Left kidney (tissue), 2 donors: ENCODE data around the gene DTHD1. TPM values are rescaled to one million over a fixed set of nuclear protein-coding genes. Genes with fewer than 3 reads are reported as not detected.

Experiments
- DNase-seq: peaks from one replicate; pipeline ENCODE4 v3.0.0-alpha.2; 2013
- polyA plus RNA-seq: library from polyadenylated mRNA; unstranded; fragments of 120-200 nt; gene quantifications from one replicate; pipeline ENCODE4 v1.2.1, GENCODE V29; 2013; ENCODE audit not compliant: insufficient read length

The DTHD1 gene
- polyA plus RNA-seq, 1 donor = not detected

DNA sequence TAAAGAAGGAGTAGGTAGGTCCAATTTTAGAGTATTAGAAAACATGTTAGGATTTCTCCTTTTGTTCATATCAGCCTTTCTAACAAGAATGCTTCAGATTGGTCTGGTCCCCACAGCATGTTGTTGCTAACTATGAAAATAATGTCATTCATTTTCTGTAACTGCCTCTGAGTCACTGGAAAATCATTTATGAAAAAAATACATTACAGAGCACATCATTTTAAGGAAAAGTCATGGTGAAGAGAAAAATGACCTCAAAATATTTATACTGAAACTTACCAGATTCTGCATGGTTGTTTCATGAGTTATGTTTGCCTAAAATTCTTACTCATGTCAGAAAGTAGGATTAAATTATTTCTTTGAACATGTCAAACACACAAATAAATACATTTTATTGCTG lies 35.2 kb downstream of the DTHD1 start:
- no peak for DNase-seq

DNA sequence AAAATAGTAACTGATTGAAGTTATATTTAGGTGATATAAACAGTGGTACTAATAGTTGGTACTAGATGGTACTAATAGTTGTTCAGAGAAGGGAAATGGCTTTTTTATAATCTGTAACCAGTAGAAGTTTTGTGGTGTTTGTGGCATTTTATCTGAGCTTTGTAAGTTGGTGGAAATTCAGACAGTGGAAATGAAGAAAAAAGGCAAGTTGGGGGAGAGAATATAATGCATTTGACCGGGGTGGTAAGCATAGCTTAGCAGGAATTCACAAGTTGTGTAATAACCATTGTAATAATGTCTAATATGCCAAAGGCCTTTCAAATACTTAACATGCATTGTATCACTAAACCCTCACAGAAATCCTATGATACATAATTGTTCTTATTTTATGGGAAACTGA lies 36.3 kb downstream of the DTHD1 start:
- DNase-seq = no peak

DNA sequence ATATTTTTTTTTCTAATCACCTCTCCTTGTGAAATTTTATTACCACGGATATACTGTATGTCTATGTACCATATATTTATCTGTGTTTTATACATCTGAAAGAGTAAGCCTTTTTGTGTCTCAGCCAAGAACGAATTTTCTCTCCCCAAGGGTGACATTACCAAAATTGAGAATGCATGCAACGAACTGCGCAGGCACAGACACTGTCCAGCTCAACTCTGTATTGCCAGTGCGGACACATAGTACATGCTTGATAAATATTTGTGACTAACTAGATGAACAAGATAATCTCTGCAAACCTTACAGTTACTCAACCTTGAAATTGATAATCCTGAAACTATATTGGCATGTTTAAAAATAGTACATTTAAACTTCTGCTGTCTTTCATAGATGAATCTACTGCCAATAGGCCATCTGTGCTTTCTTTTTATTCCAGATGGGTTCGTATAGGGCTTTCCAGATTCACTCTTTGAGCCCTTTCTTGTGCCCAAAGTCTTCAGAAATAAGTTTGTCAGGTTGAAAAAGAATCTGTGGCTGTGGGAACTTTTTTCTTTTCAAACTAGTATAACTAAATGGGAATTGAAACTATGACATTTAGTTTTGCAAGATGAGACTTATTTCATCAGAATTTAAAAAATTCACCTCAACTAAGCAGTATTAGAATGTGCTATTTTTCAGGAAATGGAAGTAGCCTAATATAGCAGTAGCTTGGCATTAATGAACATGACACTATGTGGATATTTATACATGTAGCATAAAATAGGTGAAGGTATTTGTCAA lies 38.9 kb downstream of the DTHD1 start:
- DNase-seq = no peak

DNA sequence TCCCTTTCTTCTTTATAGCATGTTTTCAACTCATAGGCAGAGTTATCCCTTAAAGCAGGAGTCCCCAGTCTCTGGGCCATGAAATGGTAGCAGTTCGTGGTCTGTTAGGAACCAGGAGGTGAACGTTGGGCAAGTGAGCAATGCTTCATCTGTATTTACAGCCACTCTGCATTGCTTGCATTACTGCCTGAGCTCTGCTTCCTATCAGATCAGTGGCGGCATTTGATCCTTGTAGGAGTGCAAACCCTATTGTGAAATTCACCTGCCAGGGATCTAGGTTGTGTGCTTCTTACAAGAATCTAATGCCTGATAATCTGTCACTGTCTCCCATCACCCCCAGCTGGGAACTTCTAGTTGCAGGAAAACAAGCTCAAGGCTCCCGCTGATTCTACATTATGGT lies 39.8 kb downstream of the DTHD1 start:
- DNase-seq = no peak

DNA sequence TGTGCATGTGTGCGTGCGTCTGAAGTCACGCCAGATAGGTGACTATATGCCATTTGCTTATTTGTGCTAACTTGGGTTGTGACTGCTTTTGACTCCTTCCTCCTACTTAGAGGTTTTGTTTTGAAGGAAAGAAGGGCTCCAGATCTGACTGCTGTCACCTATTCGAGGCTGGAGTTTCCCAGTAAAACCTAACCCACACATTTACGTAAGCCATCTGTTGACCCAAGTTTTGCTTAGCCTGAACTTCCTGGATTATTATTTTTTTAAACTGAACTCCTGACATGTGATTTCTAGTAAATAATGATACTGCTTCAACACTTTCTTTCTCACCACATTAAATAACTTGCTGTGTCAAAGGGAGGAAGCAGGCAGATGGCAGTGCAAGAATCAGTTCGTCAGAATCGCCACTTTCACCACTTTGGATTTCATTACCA lies 41.5 kb downstream of the DTHD1 start:
- no peak for DNase-seq

DNA sequence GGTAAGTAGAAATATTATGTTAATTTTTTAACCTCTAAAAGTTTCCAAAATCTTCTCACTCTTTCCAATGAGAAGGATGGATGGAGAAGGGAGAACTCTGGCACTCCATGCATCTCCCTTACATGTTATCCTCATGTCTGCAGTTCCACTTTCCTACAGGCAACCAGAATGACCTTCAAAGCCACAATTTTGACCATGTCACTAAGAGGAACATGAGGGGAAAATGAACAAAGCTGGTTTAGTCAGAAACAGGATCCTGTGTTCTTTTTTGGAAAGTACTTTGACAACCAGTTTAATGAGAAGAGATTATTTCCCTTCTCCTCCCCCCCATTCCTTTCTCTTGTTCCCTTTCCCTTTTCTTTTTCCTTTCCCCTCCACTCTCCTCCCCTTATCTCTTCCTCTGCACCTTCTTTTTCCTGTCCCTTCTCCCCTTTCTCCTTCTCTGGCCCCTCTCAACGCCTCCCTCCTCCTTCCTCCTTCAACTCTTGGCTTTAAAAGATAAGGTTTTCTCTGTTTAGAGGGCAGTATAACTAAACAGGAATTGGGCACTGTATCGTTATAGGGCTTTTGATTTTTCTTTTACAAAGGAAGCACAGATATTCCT lies 42.5 kb downstream of the DTHD1 start:
- DNase-seq = no peak

DNA sequence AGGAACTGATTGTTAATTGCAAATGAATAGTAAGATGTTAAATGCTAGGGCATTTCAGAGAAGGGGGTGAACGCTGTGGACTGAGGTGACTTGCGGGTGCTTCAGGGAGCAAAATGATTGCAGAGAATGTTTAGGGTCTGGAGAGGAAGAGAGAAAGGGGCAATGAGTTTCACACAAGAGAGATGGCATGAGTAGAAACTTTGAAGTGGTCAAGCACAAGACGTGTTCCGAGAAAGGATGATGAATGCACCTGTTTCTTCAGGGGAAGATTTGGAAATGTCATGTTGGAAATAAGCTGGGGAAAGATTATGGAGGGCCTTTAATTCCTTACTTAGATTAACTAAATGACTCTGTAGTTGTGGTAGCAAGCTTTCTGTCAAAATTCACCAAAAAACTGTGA lies 43.4 kb downstream of the DTHD1 start:
- no peak for DNase-seq

DNA sequence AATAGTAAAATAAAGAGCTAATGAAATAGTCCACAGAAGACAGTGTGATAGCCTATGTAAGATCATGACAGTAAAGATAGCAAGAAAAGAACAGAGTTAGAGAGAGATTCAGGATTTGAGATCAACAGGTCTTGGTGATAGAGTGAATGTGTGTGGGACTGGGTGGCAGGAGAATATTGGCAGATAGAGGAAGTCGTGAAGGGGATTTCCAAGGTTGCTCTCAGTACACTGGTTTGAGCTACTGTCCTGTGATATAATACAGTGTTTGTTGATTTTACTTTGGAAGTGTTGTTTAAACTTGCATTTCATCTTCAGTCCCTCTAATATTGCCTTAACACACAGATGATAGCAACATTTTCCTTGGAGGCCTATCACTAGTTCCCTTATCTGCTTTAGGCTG lies 44.1 kb downstream of the DTHD1 start:
- no peak for DNase-seq

DNA sequence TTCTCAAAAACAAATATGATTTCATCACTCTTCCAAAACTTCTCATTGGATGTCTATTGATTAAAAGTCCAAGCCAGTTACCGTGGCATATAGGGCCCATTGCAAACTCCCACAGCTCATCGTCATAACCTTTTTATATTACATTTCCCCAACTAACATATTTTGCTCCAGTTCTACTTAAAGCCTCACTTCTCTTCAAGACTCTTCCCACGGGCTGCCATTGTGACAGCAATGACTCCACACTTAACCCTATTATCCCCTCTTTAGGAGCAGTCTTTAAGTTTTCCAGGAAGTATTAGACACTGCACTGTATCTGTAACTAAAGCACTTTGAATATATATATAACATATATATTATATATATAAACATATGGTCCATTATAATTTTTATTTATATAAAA lies 44.5 kb downstream of the DTHD1 start:
- no peak for DNase-seq

DNA sequence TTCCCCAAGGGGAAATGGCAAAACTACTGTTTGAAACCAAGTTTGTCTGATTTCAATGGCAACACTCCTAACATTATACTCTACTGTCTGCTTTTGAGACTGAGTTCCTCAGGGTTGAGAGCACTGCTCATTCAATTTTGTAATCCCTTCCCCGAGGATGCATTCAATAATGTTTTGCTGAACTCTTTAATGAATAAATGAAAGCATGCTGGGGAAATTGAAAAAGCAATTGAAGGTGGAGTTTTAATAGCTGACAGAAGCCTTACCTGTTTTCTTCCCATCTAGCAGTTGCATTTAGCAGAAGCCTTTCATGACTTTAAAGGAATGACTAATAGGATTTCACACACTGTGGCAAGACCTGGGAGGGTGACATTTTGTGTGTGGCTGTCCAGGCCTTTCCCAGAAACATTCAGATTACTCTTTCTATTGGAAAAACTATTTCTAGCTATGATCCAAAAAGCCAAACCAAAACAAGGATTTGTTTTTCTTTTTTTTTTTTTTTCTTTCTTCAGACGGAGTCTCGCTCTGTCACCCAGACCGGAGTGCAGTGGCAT lies 45.1 kb downstream of the DTHD1 start:
- DNase-seq = no peak

DNA sequence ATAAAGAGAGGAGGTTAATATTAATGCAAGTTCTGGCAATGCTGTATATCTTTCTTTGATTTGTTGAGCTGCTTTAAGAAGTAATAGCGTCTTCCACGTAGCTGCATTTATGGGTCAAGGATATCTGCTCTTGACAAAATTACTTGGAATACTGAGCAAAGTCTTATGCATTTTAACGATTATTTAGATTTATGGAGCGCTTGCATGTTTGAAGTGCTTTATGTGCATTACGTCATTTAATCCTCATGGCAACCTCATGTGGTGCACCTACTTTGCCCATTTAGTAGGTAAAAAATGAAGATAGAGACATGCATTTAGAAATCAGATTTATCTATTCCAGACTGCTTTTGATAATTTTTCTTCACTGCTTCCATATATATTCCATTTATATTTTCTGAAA lies 46.0 kb downstream of the DTHD1 start:
- no peak for DNase-seq

DNA sequence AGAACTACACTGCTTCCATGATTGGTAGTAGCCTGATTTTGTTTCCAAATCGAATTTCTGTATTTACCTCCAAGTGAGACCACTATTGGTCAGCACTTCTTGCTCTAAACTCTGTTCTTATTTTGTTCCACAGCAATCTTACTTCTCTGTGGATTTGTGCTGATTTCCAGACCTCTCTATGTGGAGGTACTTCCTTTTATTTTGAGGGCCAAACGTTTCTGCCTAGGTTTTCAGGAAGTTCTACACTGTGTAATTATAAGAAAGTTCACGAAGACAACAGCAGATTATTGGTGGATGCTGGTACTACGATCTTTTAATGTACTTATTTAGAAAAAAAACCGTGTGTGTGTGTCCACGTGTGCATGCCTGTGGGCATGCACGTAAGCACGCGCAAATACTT lies 46.7 kb downstream of the DTHD1 start:
- DNase-seq = no peak

DNA sequence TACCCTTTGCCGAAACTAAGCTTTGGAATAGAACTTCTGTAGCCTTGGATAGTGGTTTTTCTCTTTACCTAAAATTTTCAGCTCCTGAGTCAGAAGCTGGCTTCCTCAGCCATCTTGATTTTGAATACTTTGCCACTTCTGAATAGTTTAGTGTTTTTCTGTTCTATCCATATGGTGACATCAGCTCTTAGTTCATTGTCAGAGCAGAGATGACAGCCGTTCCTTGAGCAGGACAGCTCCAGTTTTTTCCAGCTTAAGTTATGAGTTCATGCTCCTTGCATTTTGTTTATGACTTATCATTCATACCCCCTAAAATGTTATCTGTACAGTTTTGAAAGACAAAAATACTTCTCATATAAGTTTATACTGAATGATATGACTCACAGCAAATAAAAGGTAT lies 47.8 kb downstream of the DTHD1 start:
- no peak for DNase-seq

DNA sequence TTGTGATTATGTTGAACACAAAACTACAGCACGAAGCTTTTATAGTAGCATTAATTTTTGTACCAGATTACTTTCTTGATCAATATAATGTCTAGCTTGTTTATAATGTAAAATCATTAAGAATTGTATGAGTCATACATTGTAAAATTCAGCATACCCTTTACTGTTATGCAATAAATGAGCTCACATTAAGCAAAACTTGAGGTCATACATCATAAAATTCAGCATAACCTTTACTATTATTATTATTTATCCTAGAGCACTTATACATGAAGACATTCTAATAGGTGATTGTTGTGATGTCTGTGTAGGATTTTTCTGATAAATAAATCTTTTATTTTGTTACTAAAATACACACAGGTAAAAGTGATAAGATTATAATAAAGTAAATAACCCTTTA lies 49.4 kb downstream of the DTHD1 start:
- DNase-seq = no peak

DNA sequence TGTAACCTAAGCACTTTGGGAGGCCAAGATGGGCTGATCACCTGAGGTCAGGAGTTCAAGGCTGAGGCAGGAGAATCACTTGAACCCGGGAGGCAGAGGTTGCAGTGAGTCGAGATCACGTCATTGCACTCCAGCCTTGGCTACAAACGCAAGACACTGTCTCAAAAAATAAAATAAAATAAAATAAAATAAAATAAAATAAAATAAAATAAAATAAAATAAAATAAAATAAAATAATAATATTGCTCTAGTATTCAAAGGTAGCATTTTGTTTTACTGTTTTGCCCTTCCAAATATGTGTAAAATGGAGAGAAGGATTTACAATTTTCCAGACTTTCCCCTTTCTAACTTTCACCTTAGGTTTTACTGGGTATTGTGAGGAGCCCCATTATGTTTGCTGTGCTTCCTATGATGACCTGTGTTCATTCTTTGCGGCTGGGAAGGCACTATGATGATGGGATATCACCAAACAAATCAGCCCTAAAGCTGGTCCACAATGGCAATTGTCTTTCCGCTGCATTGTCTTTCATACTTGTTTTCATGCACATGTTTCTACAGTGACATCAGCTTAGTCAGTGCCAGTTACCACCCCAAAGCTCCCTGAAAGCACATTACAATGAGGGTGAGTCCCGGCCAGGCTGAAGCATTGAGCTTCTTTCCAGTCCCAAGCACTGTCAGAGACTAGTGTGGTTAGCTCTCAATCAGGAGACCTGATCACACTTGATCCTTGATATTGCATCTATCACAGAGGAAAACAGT lies 50.8 kb downstream of the DTHD1 start:
- DNase-seq = no peak

DNA sequence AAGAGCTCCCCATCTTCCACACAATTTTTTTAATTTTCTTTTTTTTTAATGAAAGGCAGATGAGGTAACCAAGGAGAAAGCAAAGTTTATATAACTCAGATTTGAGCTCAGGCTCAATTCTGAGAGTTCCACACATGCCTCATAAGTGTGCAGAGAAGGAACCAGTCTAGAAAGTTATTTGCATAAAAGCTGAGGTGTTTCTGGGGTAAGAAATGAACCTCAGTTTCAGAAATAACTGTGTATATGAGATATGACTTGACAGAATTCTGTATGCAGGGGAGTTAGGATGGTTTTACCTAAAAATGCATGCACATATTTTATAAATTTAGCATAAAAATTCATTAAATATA lies 51.3 kb downstream of the DTHD1 start:
- no peak for DNase-seq

DNA sequence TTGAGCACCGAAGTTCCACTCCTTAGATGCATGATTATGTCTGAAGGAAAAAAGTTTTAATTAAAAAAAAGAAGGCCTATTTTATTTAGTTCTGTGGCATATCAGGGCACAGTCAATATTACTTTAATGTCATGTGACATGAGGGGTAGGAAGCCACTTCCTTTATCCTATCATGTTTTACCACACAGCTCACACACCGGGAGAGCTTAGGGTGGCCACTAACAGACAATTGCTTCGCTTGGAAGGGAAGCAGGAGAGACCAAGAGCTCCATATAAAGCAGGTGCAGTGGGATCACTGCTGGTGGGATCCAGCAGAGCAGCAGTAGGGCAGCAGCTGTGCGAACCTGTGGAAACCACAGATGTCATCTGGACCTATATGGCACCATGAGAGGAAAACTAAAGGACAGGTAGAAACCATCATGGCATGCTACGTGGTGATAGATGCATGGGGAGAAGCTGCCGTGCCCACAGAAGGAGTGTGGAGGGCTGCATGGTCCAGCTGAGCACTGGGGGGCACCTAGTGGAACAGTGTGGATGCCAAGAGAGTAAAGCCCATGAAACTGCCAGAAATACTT lies 52.0 kb downstream of the DTHD1 start:
- no peak for DNase-seq

DNA sequence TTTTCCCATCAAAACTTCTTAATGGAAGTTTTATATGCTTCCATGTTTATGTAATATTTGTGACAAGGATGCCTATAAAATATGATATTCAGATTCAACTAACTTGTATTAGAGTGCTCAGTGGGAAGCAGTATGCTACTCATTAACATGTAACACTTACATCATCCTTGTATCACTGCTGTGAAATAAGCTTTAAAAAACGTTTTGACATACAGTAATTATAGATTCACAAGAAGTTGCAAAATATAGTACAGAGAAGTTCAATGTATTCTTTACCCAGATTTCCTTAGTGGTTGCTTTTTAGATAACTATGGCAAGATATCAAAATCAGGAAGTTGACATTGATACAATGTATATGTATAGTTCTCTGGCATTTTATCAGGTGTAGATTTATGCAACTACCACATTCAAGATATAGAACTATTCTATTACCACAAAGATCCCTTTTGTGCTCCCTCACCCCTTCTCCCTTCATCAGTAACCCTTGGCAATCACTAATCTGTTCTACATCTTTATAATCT lies 56.3 kb downstream of the DTHD1 start:
- DNase-seq = no peak

DNA sequence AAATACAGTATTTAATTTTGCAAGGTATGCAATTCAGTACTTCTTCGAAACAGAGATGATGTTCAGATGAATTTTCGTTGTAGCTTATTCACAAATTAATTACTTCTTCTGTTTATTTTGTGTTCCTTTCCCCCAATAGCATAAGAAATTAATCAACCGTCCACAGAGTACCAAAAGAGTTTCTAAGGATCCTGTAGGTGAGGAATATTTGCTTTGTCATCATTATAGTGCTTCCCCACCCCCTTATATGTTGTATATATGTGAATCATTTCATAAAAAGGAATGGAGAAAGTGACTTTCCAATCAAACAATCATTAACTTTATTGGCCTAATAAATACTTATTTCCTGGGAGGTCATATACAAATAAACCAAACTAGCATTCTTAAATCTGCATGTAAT lies 57.6 kb downstream of the DTHD1 start:
- DNase-seq = no peak

DNA sequence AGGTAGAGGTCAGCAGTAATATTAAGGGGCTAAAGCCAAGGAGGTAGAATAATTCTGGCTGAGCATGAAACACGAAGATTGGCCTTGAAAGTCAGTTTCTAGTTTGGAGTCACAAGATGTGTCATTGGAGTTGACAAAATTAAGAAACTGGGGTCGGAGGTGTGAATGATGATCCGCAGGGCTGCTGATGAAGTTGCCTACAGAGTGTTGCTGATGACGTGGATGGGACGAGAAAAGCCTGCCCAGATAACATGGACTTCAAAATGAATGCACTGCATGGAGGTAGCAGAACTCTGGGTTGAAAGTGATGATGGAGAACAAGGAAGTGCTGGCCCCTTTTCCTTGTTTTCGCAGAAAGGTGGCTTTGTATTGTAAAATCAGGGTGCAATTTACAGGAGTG lies 60.5 kb downstream of the DTHD1 start:
- no peak for DNase-seq

DNA sequence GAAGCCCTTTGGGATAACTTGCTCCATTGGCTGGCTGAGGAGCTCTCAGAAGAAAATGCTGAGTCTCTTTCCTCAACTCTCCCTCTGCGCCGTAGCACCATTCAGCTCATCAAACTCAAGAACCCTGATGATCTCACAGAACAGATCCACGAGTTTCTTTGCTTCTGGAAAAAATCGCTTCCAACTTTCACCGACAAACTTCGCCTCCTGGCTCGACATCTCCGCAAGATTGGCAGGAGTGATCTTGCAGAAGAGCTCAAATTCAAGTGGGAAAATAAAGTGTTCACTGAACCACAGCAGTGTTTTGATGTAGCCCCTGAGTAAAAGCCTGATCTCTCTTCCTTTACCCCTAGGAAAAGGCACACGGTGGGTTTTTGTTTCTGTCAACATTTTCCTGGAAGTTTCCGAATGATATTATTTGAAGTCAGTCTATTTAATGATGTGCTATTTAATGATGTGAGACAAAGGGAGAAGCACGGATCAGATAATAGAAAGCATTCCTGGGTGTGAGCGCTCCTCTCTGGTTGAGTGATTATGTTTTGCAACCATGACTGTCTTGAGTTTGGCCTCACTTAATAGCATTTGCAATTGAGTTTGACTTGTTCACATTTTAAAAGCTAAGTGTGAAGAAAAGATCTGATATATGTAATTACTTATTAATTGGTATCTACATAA lies 62.2 kb downstream of the DTHD1 start:
- peak; percentile 38 for DNase-seq

DNA sequence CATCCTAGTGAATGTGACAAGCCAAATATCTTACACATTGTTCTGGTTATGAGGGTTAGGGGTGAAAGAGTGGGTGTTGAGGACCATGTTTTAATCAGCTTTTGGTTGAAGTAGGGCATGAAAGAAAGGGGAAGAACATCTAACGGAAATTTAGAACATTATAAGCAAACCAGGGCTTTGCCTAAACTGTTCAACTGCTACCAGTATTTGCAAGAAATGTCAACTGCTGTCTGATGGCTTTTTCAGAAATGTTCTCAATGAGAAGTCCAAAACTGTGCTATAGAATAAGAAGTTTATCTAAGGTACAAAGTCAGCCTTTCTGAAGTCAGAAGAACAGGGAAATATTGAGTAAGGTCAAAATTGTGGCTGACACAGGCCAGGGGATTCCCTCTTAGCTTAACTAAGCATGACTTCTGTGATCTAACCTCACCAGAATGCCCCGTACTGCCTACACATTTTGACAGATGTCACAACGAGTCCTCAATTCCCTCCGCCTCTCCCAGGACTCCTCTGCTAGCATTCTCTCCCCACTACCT lies 67.1 kb downstream of the DTHD1 start:
- no peak for DNase-seq
